Measurements from ENCODE around the gene ANGEL2.

The ANGEL2 gene

DNA sequence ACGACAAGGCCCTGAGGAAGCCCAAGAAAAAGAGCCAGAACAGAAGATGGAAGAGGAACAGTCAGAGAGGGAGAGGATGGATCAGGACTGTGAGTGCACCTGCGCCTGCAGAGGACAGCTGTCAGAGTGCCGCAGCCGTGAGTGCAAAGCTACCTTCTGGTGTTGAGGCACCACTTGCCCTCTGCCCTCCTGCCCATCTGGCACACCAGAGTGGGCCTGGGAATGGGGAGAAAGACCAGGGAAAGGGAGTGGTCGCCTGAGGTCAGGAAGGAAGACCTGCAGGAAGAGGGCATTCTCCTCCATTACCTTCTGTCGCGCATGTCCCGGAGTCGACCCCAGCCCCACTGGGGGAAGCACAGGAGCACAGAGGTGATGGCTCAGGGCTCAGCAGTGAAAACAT, 39.1 kb downstream of the ANGEL2 start:
- no peak overlapping the region for H3K27ac ChIP-seq
- H3K9me3 ChIP-seq: no peaks in the 10 kb centered on the region
- TF ChIP-seq, protein P1, sequence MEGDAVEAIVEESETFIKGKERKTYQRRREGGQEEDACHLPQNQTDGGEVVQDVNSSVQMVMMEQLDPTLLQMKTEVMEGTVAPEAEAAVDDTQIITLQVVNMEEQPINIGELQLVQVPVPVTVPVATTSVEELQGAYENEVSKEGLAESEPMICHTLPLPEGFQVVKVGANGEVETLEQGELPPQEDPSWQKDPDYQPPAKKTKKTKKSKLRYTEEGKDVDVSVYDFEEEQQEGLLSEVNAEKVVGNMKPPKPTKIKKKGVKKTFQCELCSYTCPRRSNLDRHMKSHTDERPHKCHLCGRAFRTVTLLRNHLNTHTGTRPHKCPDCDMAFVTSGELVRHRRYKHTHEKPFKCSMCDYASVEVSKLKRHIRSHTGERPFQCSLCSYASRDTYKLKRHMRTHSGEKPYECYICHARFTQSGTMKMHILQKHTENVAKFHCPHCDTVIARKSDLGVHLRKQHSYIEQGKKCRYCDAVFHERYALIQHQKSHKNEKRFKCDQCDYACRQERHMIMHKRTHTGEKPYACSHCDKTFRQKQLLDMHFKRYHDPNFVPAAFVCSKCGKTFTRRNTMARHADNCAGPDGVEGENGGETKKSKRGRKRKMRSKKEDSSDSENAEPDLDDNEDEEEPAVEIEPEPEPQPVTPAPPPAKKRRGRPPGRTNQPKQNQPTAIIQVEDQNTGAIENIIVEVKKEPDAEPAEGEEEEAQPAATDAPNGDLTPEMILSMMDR (IDR thresholded peaks at IDR 0.05): no peak

DNA sequence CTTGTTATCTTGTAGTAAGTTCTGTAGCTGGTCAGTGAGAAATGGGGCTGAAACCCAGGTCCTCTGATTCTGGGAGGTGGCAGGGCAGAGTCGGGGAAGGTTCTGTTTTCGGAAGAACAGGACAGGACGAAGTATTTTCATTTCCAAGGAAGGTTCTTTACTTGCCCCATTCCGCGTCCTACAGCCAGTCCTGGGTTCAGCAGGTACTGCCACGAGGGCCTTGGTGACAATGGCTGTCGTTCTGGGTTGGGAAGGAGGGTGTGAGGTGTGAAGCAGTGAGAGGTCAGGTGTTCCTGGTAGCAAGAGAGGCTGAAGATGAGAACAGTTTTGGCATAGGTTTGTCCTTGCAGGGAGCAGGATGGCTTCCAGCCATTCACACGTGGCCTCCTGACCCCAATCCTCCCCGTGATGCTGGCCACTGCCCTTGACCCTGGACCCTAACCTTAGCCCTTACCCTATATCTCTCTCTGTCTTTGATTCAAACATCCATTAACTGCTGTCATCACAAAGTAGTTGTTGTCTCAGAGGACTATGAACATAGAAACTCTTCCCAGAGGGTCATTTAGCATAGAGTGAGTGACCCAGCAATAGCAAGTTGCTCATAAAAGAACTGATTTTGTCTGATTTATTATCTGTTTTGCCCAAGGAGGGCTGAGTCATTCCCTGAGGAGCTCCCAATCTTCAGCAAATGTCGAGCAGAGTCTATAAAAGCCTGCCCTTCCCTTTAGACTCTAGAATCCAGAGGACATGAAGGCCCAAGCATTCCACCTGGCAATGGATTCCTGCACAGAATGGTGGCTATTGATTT, 40.4 kb downstream of the ANGEL2 start:
- TF ChIP-seq, protein P1 (IDR thresholded peaks at IDR 0.05): no peak
- H3K27ac ChIP-seq: no peak overlapping the region
- H3K4me3 ChIP-seq (ENCODE audit: low read depth in 1 of 2, low read length in 1 of 2): no peak overlapping the region
- H3K36me3 ChIP-seq: no peaks in the 10 kb centered on the region
- H3K27me3 ChIP-seq: peaks cover 6% of the 10 kb centered on the region
- H3K9me3 ChIP-seq: no peaks in the 10 kb centered on the region
- no peaks in the 10 kb centered on the region for H3K4me1 ChIP-seq (ENCODE audit: control insufficient read depth in 1 of 2, insufficient read depth in 1 of 2, low read depth in 1 of 2, low read length in 1 of 2)

More for the DNA sequence above, 39.1 kb downstream of the ANGEL2 start:
- Histone ChIP-seq H3K4me1 (ENCODE audit: control insufficient read depth in 1 of 2, insufficient read depth in 1 of 2, low read depth in 1 of 2, low read length in 1 of 2) (no peaks in the 10 kb centered on the region), H3K27me3 (peaks cover 6% of the 10 kb centered on the region), H3K36me3 (no peaks in the 10 kb centered on the region), H3K4me3 (ENCODE audit: low read depth in 1 of 2, low read length in 1 of 2) (no peak overlapping the region)

DNA sequence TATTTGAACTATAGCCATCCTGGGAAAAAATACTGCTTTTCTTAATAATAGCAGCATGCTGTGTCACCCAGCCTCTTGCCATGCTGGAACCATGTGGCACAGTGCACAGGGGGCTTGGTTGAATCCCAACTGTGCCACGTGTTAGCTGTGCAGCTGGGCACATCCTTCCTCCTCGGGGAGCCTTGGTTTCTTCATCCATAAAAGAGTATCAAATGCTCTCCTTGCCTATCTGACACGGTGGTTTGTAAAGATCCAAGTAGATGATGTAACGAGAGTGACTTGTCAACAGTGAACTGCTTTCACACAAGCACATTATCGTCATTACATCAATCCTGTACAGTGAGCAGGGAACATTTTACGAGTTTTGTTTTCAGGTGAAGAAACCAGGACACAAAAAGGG, 41.0 kb downstream of the ANGEL2 start:
- Histone ChIP-seq H3K36me3 (no peaks in the 10 kb centered on the region), H3K9me3 (no peaks in the 10 kb centered on the region), H3K4me1 (ENCODE audit: control insufficient read depth in 1 of 2, insufficient read depth in 1 of 2, low read depth in 1 of 2, low read length in 1 of 2) (no peaks in the 10 kb centered on the region), H3K4me3 (ENCODE audit: low read depth in 1 of 2, low read length in 1 of 2) (no peak overlapping the region), H3K27ac (no peak overlapping the region), H3K27me3 (peaks cover 6% of the 10 kb centered on the region)
- TF ChIP-seq, protein P1 (IDR thresholded peaks at IDR 0.05): no peak

DNA sequence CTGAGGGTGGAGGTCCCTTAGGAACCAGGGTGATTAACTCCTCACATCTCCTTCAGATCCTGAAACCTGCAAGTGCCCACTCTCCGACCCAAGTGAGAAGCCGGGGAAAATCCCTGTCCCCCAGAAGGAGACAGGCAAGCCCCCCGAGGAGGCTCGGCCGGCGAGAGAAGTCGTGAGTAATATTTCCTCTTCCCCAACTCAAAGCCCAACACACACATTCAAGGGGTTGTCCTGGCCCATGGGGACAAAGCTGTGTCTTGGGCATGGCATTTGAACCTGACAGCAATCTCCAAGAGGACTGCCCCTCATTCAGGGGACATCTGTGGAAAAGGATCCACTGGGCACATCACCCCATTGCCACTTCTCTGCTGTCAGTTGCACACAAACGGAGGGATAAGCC, 41.8 kb downstream of the ANGEL2 start:
- H3K4me3 ChIP-seq (ENCODE audit: low read depth in 1 of 2, low read length in 1 of 2): no peak overlapping the region
- no peaks in the 10 kb centered on the region for H3K4me1 ChIP-seq (ENCODE audit: control insufficient read depth in 1 of 2, insufficient read depth in 1 of 2, low read depth in 1 of 2, low read length in 1 of 2)
- no peak overlapping the region for H3K27ac ChIP-seq
- TF ChIP-seq, protein P1 (IDR thresholded peaks at IDR 0.05): no peak
- peaks cover 6% of the 10 kb centered on the region for H3K27me3 ChIP-seq
- H3K36me3 ChIP-seq: no peaks in the 10 kb centered on the region
- no peaks in the 10 kb centered on the region for H3K9me3 ChIP-seq

DNA sequence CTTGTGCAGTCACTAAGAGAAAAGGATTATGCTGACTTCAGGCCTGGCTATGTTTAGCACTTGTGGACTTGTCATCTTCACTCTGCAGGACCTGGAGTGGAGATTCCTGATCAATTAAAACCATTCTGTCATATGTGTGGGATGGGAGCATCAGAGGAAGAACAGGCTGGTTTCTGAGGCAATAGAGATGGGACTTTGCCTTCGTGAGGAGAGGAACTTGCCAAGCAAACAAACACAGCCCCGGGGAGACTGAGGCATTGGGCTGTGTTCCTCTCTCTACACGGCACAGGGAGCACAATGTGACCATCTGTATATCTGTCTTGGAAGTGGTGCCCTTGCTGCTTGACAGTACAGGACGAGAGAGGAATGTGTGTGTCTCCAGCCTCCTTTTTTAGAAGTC, 42.2 kb downstream of the ANGEL2 start:
- no peak overlapping the region for H3K4me3 ChIP-seq (ENCODE audit: low read depth in 1 of 2, low read length in 1 of 2)
- no peaks in the 10 kb centered on the region for H3K9me3 ChIP-seq
- peaks cover 6% of the 10 kb centered on the region for H3K27me3 ChIP-seq
- TF ChIP-seq, protein P1 (IDR thresholded peaks at IDR 0.05): no peak
- no peak overlapping the region for H3K27ac ChIP-seq
- no peaks in the 10 kb centered on the region for H3K4me1 ChIP-seq (ENCODE audit: control insufficient read depth in 1 of 2, insufficient read depth in 1 of 2, low read depth in 1 of 2, low read length in 1 of 2)
- no peaks in the 10 kb centered on the region for H3K36me3 ChIP-seq

Data from neutrophil (primary cell).